Activated T-helper 2 cell treated with anti-CD3 and anti-CD28 coated beads, Interferon-gamma antibody, Interleukin-2, Interleukin-4, amounts not matched to agents 10 μg/mL and 5 μg/mL and 100 μg/mL, durations not matched to agents 14 hours and 24 hours and 36 hours (primary cell): ENCODE results near the gene TAF11L13. TPM values are rescaled to one million over a fixed set of nuclear protein-coding genes. Genes with fewer than 3 reads are reported as not detected.
"Not testable (repeated sequence)": the region's sequence is repeated elsewhere in the genome, so short reads cannot be mapped to it uniquely, and the experiment has no call there.

ENCODE experiments used
- DNase-seq: peaks from one replicate; pipeline ENCODE4 v3.0.0; 2021; ENCODE audit warnings: low spot score
- H3K27ac Mint-ChIP-seq: one replicate; pipeline ENCODE4 v1.8.0; 2021; ENCODE audit warnings: mixed read lengths
- H3K27me3 Mint-ChIP-seq: one replicate; pipeline ENCODE4 v1.8.0; 2021; ENCODE audit warnings: low read depth, mixed read lengths
- H3K36me3 Mint-ChIP-seq: one replicate; pipeline ENCODE4 v1.8.0; 2021; ENCODE audit warnings: low read depth, mixed read lengths
- H3K4me1 Mint-ChIP-seq: one replicate; pipeline ENCODE4 v1.8.0; 2021; ENCODE audit warnings: low read depth, mixed read lengths
- H3K4me3 Mint-ChIP-seq: one replicate; pipeline ENCODE4 v1.8.0; 2021; ENCODE audit warnings: low read depth, mild to moderate bottlenecking, moderate library complexity, mixed read lengths
- H3K9me3 Mint-ChIP-seq: one replicate; pipeline ENCODE4 v1.8.0; 2021; ENCODE audit warnings: mixed read lengths
- intact Hi-C: fragments of 100-400 bp; cut with micrococcal nuclease; formaldehyde crosslinking; loops from one replicate; pipeline ENCODE4 v1.15.1; 2023
- total RNA-seq: library from RNA; stranded (reverse); gene quantifications from 2 replicates; pipeline ENCODE4 v1.2.3, GENCODE V29; 2022

The TAF11L13 gene
- total RNA-seq, 1 donor from 2014 or later = not detected

GRCh38 chr5:17634160-17634559 is 2.3 kb downstream of the TAF11L13 start, which contains the start of gene TAF11L14:
Gene TAF11L14, plus strand, starts transcription at chr5:17634460.
- H3K9me3 Mint-ChIP-seq = peaks cover 39% of the 10 kb centered on the region
- intact Hi-C loops = no loop called here
- H3K4me3 Mint-ChIP-seq = no peak within 1 kb of the TSS
- no peak within 1 kb of the TSS for H3K27ac Mint-ChIP-seq
- no peak for DNase-seq
- no peaks in the 10 kb centered on the region for H3K4me1 Mint-ChIP-seq
- no peaks in the 10 kb centered on the region for H3K27me3 Mint-ChIP-seq
- no peaks in the 10 kb centered on the region for H3K36me3 Mint-ChIP-seq

- DNase-seq, H3K4me3 Mint-ChIP-seq, H3K27ac Mint-ChIP-seq, intact Hi-C loops, H3K36me3 Mint-ChIP-seq, H3K4me1 Mint-ChIP-seq, H3K27me3 Mint-ChIP-seq: not testable (repeated sequence)
- peaks cover 49% of the 10 kb centered on the region for H3K9me3 Mint-ChIP-seq
These were observed 17.3 kb downstream of the TAF11L13 start for GRCh38 chr5:17649232-17649631.

- H3K27me3 Mint-ChIP-seq, H3K27ac Mint-ChIP-seq, H3K4me3 Mint-ChIP-seq, H3K36me3 Mint-ChIP-seq, intact Hi-C loops, DNase-seq, H3K4me1 Mint-ChIP-seq: not testable (repeated sequence)
- H3K9me3 Mint-ChIP-seq = peaks cover 45% of the 10 kb centered on the region
These were observed 23.4 kb downstream of the TAF11L13 start for GRCh38 chr5:17655201-17655759.

GRCh38 chr5:17655921-17656320 is 24.0 kb downstream of the TAF11L13 start:
- DNase-seq = no peak
- H3K4me1 Mint-ChIP-seq = no peaks in the 10 kb centered on the region
- no peaks in the 10 kb centered on the region for H3K36me3 Mint-ChIP-seq
- H3K4me3 Mint-ChIP-seq = no peak overlapping the region
- no peaks in the 10 kb centered on the region for H3K27me3 Mint-ChIP-seq
- H3K27ac Mint-ChIP-seq = no peak overlapping the region
- intact Hi-C loops = no loop called here
- H3K9me3 Mint-ChIP-seq = peaks cover 48% of the 10 kb centered on the region

- no peak for DNase-seq
- no peak overlapping the region for H3K4me3 Mint-ChIP-seq
- no peak overlapping the region for H3K27ac Mint-ChIP-seq
- no peaks in the 10 kb centered on the region for H3K4me1 Mint-ChIP-seq
- H3K27me3 Mint-ChIP-seq = no peaks in the 10 kb centered on the region
- peaks cover 67% of the 10 kb centered on the region for H3K9me3 Mint-ChIP-seq
- intact Hi-C loops = no loop called here
- no peaks in the 10 kb centered on the region for H3K36me3 Mint-ChIP-seq
These were observed 31.3 kb downstream of the TAF11L13 start for GRCh38 chr5:17663182-17663581.

- no peaks in the 10 kb centered on the region for H3K4me1 Mint-ChIP-seq
- no peak for DNase-seq
- intact Hi-C loops = no loop called here
- no peaks in the 10 kb centered on the region for H3K36me3 Mint-ChIP-seq
- no peaks in the 10 kb centered on the region for H3K27me3 Mint-ChIP-seq
- peaks cover 57% of the 10 kb centered on the region for H3K9me3 Mint-ChIP-seq
- H3K27ac Mint-ChIP-seq = no peak overlapping the region
- no peak overlapping the region for H3K4me3 Mint-ChIP-seq
These were observed 33.9 kb downstream of the TAF11L13 start for GRCh38 chr5:17665836-17666235.

GRCh38 chr5:17666726-17667235 is 34.9 kb downstream of the TAF11L13 start:
- intact Hi-C loops = no loop called here
- no peaks in the 10 kb centered on the region for H3K36me3 Mint-ChIP-seq
- no peak for DNase-seq
- H3K4me1 Mint-ChIP-seq = no peaks in the 10 kb centered on the region
- H3K9me3 Mint-ChIP-seq = peaks cover 61% of the 10 kb centered on the region
- no peaks in the 10 kb centered on the region for H3K27me3 Mint-ChIP-seq
- no peak overlapping the region for H3K27ac Mint-ChIP-seq
- H3K4me3 Mint-ChIP-seq = no peak overlapping the region

GRCh38 chr5:17670353-17670752 is 38.5 kb downstream of the TAF11L13 start:
- Mint-ChIP-seq H3K27ac (no peak overlapping the region), H3K27me3 (no peaks in the 10 kb centered on the region), H3K36me3 (no peaks in the 10 kb centered on the region), H3K4me3 (no peak overlapping the region), H3K4me1 (no peaks in the 10 kb centered on the region), H3K9me3 (peaks cover 52% of the 10 kb centered on the region)
- intact Hi-C loops = no loop called here
- DNase-seq = no peak

- H3K4me1 Mint-ChIP-seq = no peaks in the 10 kb centered on the region
- H3K4me3 Mint-ChIP-seq = no peak overlapping the region
- H3K9me3 Mint-ChIP-seq = peaks cover 23% of the 10 kb centered on the region
- intact Hi-C loops = no loop called here
- no peak overlapping the region for H3K27ac Mint-ChIP-seq
- H3K36me3 Mint-ChIP-seq = no peaks in the 10 kb centered on the region
- no peak for DNase-seq
- H3K27me3 Mint-ChIP-seq = no peaks in the 10 kb centered on the region
These were observed 47.0 kb downstream of the TAF11L13 start for GRCh38 chr5:17678751-17679324.

- Mint-ChIP-seq H3K36me3 (no peaks in the 10 kb centered on the region), H3K27me3 (no peaks in the 10 kb centered on the region), H3K27ac (no peak overlapping the region), H3K9me3 (peaks cover 23% of the 10 kb centered on the region), H3K4me3 (no peak overlapping the region), H3K4me1 (no peaks in the 10 kb centered on the region)
- no peak for DNase-seq
- intact Hi-C loops = no loop called here
These were observed 47.8 kb downstream of the TAF11L13 start for GRCh38 chr5:17679597-17680203.

GRCh38 chr5:17680737-17681136 is 48.8 kb downstream of the TAF11L13 start:
- Mint-ChIP-seq H3K4me1 (no peaks in the 10 kb centered on the region), H3K27ac (no peak overlapping the region), H3K4me3 (no peak overlapping the region), H3K9me3 (peaks cover 20% of the 10 kb centered on the region), H3K27me3 (no peaks in the 10 kb centered on the region), H3K36me3 (no peaks in the 10 kb centered on the region)
- no peak for DNase-seq
- intact Hi-C loops = no loop called here
